H1 (cell line): ENCODE data around the gene POMP. TPM values are rescaled to one million over a fixed set of nuclear protein-coding genes. Genes with fewer than 3 reads are reported as not detected.

Experiments
- CTCF ChIP-seq, 3 experiments: IDR thresholded peaks; 1 replicate in 2 of 3; 2 replicates in 1 of 3; pipeline versions ENCODE4 v1.5.1 to v1.6.1; 2011; ENCODE audit warnings: low read length in 3 of 3, mild to moderate bottlenecking in 3 of 3, inconsistent platforms in 2 of 3, low read depth in 1 of 3, moderate library complexity in 1 of 3; ENCODE audit not compliant: insufficient read depth in 1 of 3; ENCODE audit errors: control extremely low read depth in 1 of 3
- RAD21 ChIP-seq, 2 experiments: IDR thresholded peaks in 1 of 2; conservative IDR thresholded peaks in 1 of 2; 2 replicates each; pipeline ENCODE4 v1.6.1; 2011; ENCODE audit warnings: low read depth in 2 of 2, low read length in 2 of 2, improper control_type of control experiment in 1 of 2, inconsistent platforms in 1 of 2, mild to moderate bottlenecking in 1 of 2, moderate library complexity in 1 of 2
- polyA plus RNA-seq, 7 experiments: library from polyadenylated mRNA; depleted of rRNA in 3 of 7; stranded (reverse) in 5 of 7; unstranded in 2 of 7; fragments of >200 nt in 5 of 7; fragments of 200-250 nt in 2 of 7; gene quantifications; 1 replicate in 5 of 7; 2 replicates in 1 of 7; 4 replicates in 1 of 7; pipeline versions ENCODE4 v1.2.1 to v1.2.3, GENCODE V29; 2011 to 2013; ENCODE audit warnings: missing spikeins in 2 of 7, mixed read lengths in 2 of 7
- total RNA-seq: library from RNA; stranded (reverse); fragmentation: NEBNext Ultra II Directional; extraction: Animal tissue kit (Norgen Biotek cat#: 25700); gene quantifications from 2 replicates; pipeline ENCODE4 v1.2.1, GENCODE V29; 2021

Gene POMP
- total and polyA plus RNA-seq, 2 of the 8 experiments (the other 6 are each of a cell fraction or from before 2014, with no cell fraction given) = 38.4 to 115 TPM

DNA sequence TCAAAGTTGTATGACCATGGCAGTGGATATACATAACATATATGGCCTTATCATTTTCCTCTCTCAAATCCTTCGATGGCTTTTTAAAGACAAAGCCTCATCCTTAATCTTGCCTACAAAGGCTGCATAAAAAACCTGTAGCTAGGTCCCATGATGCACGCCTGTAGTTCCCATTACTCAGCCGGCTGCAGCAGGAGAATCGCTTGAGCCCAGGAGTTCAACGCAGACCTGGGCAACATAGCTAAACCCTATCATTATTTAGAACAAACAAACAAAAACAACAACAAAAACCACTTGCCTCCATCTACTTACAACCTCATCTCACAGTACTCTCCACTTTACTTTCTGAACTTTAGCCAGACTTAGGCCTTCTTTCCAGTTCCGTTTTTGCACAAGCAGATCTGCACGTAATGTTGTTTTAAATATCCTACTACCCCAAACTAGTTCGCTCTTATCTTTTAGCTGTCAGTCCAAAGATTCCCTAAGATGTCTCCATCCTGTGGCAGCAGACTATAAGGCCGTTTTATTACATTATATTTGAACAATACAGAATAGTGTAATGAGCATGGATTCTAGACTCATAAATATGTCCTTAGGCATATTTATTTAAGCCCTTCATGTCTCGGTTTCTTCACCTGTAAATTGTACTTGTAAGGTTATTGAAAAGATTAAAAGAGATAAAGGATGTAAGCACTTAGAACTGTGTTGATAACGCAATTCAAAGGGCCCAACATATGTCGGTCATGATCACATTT lies 969 bp upstream of the POMP start (continued):
- TF ChIP-seq CTCF (IDR thresholded peaks at IDR 0.05; ENCODE audit: control extremely low read depth in 1 of 3, insufficient read depth in 1 of 3, low read depth in 1 of 3, low read length in 3 of 3) (no peak), RAD21 (IDR thresholded peaks at IDR 0.05 in 1 of 2, conservative IDR thresholded peaks at IDR 0.05 in 1 of 2; ENCODE audit: low read depth in 2 of 2, low read length in 2 of 2) (no peak)
